Uterus (tissue), 2 donors: Measurements from ENCODE around the gene MSI2.

ENCODE experiments used
- POLR2A ChIP-seq, 2 donors: fragments of 450-650 bp; IDR thresholded peaks; one replicate each; pipeline ENCODE4 v1.6.1; 2016; ENCODE audit warnings: antibody characterized with exemption in 2 of 2, mild to moderate bottlenecking in 1 of 2, moderate library complexity in 1 of 2
- TF ChIP-seq, protein P1 (sequence below), 4 experiments: fragments of 200-600 bp in 2 of 4; fragments of 450-650 bp in 2 of 4; sonication (generic) in 2 of 4; IDR thresholded peaks; one replicate each; pipeline ENCODE4 v1.5.1; 2016 to 2019; ENCODE audit warnings: antibody characterized with exemption in 4 of 4, mild to moderate bottlenecking in 2 of 4, moderate library complexity in 1 of 4

GRCh38 chr17:57294629-57295501, 38.5 kb downstream of the MSI2 start:
- TF ChIP-seq, protein P1, sequence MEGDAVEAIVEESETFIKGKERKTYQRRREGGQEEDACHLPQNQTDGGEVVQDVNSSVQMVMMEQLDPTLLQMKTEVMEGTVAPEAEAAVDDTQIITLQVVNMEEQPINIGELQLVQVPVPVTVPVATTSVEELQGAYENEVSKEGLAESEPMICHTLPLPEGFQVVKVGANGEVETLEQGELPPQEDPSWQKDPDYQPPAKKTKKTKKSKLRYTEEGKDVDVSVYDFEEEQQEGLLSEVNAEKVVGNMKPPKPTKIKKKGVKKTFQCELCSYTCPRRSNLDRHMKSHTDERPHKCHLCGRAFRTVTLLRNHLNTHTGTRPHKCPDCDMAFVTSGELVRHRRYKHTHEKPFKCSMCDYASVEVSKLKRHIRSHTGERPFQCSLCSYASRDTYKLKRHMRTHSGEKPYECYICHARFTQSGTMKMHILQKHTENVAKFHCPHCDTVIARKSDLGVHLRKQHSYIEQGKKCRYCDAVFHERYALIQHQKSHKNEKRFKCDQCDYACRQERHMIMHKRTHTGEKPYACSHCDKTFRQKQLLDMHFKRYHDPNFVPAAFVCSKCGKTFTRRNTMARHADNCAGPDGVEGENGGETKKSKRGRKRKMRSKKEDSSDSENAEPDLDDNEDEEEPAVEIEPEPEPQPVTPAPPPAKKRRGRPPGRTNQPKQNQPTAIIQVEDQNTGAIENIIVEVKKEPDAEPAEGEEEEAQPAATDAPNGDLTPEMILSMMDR (IDR thresholded peaks at IDR 0.05), result no peak
- no peak for TF ChIP-seq POLR2A (IDR thresholded peaks at IDR 0.05)
